ENCODE measurements around the gene CHL1.
A peak's percentile ranks its signal among the peaks of the same experiment; 100 is the strongest.
"Not testable (repeated sequence)": the region's sequence is repeated elsewhere in the genome, so short reads cannot be mapped to it uniquely, and the experiment has no call there.

CHL1 gene

DNA sequence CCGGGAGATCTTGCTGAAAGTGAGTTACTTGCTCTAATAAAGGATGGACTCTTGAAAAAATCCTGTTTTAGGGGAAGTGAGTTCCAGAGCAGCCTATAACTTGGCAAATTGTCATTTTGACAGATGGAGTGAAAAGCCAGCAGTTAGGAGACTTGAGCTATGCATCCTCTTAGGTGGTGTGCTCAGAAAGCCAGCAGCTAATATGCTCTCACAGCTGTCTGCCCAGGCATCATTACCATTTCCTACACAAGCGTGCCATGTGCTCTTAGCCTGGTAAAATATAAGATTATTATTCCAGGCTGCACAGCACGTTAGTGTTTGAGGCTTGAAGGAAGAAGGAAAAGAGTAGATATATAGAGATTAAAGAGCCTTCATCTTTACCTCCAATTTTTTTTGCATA is 151.0 kb downstream of the CHL1 start:
- no peak for DNase-seq

DNA sequence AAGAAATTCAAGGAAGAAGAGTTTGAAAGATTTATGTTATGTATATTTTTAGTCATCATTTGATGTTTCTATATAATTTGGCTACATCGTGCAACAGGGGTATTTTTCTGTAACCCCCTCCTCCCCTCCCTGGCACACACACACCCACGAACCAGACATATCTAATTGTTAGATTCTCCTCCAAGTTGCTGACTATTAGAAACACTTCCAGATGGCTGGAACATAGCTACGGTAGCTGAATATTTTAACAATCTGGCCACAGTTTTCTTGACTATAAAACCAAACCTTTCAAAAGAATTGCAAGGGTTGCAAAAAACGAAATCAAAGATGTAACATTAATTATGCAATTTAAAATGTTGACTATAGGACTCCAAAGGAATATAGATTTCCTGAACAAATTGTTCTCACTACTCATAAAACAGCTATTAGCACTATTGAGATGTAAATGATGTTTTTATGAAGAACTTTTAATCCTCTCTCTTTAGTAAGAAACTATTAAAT is 154.4 kb downstream of the CHL1 start:
- DNase-seq = no peak

DNA sequence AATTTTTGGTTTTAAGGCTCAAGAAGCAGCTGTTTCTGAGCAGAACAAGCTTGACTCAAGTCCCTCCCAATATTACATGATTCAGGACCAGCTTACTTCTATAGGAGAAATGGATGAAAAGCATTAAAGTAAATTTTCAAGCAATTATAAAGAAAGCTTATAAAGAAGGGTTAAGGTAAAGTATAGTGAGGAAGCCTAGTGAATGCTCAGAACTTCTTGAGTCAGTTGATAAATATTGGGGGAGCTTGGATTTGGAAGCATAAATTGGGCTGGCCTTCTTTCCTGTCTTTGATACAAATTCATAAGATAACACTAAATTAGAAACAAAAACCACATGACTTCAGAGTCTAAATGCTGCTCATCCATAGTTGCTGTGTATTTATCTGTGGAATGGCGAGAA is 156.0 kb downstream of the CHL1 start:
- DNase-seq = no peak

DNA sequence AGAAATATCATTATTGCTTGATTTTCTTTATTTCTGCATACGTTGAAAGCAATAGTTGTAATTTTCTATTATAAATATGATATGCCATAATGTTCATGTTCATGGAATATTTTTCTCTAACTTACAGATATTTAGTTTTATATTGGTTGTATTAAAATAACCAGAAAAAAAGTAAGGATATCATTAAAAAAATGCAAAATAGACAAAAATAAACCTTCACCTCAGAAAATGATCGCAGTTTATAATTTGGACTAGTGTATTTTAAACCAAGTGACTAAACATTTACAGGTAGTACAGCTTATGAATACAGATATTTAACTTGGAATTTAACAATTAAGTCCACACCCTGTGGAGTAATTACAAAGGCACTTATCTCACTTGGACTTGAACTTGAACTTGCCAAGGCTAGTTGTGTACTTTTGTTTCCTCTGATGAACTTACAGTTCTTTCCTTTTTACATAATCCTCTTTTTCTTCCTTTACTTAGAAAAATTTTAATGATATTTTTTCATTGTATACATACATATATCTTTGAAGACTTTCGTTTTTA is 156.7 kb downstream of the CHL1 start:
- DNase-seq = no peak

DNA sequence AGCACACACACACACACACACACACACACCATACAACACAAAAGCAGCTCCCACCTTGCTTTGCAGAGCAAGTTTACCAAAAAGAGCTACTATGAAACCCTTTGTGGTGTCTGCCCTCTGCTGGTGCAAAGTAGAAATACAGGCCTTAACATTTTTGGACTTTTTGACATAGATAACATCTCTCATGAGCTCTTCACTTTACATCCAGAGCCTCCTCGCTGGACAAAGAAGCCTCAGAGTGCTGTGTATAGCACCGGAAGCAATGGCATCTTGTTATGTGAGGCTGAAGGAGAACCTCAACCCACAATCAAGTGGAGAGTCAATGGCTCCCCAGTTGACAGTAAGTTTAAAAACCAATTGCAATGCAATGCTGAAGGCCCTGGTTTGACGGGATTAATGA is 157.9 kb downstream of the CHL1 start:
- DNase-seq = peak; percentile 12

DNA sequence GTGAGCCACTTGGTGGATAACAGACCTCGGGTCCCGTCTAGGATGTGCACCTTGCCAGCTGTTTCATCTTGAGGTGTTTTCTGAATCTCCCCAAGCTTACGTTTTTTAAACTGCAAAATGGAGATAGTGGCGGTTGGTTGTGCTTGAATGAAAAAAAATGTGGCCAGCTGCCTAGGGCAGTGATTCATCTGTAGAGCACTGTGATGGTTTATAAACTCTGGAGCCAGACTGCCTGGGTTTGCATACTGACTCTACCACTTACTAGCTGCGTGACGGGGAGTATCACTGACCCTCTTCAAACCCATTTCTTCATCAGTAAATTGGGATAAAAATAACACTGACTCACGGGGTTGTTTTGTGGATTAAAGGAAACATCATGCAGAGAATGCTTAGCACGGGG is 159.1 kb downstream of the CHL1 start:
- DNase-seq = no peak

DNA sequence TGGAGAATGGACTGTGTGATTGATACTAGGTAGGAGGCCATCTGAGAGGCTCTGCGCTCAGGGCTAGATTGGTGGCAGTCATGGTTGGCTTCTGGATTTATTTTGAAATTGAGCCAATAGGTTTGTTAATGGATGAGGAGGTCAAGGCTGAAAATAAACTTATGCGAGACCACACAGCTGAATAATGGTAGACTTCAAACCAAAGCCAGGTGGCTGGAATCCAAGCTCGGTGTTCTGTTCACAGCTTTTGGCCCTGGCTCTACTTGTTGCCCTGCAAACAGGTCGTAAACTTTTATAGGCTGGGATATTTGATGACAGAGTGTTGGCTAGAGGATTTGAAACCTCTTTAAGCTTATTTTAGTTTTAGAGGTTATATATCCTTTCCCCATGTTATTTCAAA is 160.4 kb downstream of the CHL1 start:
- no peak for DNase-seq

DNA sequence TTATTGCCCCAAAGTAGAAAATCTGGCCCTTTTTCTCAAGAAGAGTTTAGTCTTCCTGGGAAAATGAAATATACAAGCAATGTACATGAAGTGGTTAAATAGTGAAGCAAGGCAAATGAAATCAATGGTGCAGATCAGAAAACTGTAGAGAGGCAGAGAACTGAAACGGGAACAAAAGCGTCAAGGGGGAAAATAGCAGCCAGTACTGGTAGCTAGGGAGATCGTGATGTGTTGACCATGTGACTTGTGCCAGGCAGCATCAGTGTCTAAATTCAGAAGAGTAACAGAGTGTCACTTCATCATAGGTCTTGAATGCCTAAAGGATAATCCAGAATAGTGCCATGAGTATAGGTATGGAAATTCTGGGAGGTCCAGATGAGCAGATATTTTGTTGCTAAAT is 163.1 kb downstream of the CHL1 start:
- DNase-seq = no peak

DNA sequence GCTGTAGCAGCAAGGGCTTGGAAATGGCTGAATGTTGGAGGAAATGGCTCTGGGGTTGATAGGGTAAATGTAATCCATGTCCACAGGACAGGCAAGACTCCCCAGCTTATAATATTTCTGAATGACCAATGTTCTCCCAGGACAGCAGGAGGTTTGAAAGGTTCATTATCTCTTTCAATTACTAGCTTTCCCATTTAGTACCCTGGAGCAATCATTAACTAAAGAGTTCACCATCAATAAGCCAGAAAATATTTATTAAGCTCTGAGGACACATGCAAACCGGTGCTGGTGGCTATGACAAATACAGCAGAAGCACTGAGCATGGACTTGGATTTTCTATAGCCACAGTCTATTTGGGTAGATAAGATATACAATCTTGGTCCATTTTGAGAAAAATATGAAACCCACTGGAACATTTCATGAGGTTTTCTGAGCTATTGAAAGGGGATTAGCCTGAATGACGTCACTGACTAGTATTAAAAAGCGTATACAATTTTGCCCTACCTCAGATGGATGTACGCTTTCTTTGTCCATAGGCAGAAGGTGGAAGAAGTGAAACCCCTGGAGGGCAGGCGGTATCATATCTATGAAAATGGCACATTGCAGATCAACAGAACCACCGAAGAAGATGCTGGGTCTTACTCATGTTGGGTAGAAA is 166.2 kb downstream of the CHL1 start:
- no peak for DNase-seq

DNA sequence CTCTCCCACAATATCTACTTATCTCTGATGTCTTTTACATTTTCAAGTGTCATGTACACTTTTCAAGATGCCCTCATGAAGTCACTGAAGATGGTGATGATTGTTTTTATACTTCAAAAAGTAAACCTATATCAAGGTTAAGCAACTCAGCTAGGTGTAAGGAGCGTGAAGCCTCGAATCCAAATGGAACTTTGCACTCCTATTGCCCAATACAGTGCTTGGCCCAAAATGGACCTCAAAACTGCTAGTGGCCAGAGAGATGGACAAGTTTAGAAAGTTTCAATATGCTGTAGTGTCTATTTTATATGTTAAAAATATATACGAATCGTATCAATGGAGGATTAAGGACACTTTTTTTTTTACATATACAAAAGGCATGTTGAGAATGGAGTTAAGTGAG is 167.7 kb downstream of the CHL1 start:
- DNase-seq = no peak

DNA sequence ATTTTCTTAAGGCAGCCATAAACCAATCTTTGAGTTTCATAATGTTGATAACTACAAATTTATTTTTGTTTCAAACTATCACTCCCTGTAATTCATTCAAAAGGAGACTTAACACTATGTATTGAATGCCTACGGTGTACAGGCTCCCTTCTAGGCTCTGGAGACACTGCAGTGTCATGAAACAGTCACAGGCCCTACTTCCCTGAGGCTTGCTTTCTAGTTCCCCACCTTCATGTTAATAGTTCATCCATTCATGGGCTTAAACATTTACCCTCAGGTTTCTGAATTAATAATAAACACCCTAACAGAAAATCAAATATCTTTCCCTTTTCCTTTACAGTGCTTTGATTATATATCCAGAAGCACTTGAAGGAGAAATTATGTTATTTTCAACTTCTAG is 168.7 kb downstream of the CHL1 start:
- no peak for DNase-seq

DNA sequence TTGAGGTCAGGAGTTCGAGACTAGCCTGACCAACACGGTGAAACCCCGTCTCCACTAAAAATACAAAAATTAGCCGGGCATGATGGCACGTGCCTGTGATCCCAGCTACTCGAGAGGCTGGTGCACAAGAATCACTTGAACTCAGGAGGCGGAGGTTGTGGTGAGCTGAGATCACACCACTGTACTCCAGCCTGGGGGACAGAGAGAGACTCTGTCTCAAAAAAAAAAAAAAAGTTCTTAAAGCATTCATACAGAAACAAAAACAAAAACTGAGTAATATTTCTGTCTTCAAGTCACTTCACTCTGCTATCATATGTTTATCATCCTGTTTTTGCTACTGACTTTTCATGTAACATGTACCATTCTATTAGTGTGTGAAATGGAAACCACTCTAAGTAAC is 169.7 kb downstream of the CHL1 start:
- DNase-seq = not testable (repeated sequence)

DNA sequence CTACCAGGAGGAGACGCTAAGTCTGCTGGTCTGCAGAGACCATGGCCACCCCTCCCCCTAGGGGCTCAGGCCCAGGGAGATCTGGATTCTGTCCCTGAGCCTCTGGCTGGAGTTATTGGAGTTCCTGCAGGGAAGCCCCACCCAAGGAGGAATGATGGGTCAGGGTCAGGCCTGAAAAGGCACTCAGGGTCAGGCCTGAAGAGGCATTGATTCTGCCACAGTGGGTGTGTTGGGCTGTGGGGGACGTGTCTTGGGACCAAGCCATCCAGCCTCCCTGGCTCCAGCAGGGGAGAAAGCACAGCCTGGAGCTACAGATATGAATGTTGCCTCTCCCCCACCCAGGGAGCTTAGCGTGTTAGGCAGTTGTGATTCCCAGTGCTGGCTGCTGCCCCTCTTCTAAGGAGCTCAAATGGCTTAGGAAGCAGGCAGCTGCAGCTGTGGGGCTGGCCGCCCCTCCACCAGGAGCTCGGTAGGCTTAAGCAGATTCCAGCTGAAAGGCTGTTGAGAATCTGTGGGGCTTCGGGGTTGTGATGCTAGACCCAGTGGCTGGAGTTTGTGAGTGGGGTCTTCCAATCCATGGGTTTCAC is 176.7 kb downstream of the CHL1 start:
- DNase-seq = no peak

DNA sequence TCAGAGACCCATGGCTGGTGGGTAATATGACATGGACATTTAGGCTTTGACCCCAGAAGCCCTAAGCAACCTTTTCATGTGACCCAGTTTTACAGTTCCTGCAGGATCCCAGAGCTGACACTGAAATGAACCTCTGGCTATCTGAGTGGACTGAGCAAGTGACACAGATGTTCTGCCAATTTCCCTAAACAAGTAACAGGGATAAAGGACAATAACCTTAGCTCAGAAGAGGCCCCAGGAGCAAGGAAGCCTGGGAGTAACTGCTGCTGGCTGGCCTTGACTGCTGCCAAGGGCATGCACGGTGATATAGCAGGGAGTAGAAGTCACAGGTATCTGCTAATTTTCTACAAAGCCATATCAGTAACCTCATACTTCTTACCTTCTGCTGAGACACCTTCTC is 177.9 kb downstream of the CHL1 start:
- no peak for DNase-seq

DNA sequence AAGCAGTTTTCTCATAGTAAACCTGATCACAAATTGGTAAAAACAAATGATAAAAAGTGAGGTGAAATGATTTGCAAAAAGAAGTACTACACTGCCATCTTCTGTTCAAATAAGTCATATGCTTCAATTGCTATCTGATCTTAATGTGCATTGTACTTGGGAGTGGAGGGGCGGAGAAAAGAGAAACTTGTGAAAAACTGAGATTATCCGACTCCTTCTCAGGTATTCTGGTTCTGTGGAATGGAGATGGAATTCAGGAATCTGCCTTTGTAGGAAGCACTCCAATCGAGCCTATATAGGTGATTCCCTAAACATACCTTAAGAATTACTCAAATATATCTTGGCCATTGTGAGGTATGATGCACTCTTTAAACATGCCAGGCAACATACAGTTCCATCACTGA is 180.6 kb downstream of the CHL1 start:
- DNase-seq = peak; percentile 10

DNA sequence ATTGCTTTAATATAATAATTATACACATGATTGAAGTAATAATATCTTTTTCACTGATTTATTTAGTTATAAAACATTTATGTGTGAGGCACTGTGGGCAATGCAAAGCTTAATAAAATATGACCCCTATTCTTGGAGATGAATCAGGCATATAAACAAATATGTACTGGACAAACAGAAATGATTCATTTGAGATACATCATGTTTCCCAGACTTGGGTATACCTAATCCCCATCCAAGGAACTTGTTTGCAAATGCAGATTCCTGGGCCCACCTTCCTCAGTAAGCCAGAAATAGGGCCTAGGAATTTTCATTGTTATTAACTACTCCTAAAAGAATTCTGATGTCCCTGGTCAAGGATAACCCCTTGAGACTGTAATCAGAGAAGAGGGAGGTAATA is 184.2 kb downstream of the CHL1 start:
- DNase-seq = no peak

DNA sequence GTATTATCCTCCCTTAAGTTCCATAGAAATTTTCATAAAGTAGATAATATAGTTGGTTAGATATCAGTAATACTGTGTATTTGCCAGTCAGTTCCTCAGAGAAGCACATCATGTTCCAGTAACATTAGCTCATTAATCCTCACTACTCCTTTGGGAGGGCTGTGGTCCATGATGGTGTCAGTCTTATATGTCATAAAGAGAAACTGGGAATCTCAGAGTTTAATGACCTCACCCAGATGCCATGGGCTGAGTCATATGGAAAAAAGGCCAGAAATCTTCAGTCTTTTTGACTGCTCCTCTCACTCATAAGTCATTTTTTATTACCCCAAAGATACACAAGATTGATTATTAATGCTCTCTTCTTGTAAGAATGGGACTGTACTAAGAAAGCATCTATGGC is 188.6 kb downstream of the CHL1 start:
- DNase-seq = peak; percentile 46

DNA sequence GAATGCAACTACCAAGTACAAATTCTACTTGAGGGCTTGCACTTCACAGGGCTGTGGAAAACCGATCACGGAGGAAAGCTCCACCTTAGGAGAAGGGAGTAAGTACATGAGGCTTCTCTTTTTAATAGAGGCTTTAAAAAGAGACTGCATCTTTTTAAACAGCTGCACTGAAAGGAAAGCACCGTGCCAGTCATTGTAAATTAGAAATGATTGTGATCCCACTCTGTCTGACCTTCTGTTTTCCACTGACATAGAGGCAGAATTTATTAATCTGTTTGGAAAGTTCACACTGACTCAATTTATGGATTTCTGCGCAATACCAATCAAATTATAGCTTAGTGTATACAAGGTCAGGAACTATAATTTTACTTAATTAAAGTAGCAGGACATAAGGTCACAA is 198.2 kb downstream of the CHL1 start:
- no peak for DNase-seq

DNA sequence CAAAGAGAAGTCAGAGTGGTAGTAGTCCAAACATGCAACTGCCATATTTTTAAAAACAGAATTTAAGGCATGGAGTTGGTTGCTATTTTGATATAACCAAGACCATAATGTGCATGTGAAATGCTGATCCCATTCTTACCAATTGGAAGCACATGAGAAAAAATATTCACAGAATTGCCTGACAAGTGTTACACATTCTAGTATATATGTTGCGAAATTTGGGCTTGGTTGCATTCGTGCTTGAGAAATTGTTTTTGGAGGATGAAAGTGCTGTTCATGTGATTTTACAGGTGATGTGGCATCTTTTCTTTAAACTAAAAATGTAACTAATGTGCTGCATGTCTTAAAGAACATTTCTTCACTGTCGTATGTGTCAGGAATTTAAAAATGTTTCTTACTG is 199.7 kb downstream of the CHL1 start:
- DNase-seq = no peak

DNA sequence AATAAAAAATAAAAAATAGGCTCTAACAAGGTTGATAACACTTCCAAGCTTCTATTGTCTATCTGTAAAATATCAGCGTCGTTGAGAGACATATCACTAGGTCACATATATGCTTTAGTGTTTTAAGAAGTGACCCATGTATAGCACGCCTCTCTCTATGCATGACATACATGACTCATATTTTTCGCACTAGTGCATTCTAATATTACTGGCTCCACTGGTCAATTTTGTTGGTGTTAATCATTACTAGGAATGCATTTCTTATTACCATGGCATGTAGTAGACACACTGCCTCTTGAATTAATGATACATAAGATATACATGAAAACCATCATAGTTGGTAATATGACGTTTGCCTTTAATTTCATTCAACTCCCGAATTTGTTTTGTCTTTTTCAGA is 203.1 kb downstream of the CHL1 start:
- no peak for DNase-seq

DNA sequence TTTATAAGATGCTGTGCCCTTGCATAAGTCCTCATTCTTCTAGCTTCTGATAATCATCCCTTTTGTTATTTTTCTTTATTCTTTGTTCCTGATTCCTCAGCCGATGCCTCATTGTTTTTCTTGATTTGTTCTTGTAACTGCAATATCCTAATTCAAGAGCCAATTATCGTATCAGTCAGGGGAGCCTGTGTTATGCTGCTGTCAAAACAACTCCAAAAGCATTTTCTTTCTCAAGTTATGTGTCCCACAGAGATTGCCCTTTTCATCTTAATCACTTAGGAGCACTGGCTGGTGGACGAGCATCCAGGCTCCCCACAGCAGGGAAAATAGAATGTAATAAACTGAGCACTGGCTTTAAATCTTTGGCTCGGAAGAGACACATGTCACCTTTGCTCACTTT is 207.3 kb downstream of the CHL1 start:
- DNase-seq = no peak

DNA sequence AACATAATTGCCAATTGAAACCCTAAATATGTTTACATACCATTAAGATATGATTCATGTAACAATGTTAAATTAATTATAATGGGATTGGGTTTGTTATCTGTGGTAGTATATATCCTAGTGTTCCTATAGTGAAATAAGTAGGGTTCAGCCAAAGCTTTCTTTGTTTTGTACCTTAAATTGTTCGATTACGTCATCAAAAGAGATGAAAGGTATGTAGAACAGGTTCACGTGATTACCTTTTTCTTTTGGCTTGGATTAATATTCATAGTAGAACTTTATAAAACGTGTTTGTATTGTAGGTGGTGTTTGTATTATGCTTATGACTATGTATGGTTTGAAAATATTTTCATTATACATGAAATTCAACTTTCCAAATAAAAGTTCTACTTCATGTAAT is 212.4 kb downstream of the CHL1 start:
- DNase-seq = no peak

DNA sequence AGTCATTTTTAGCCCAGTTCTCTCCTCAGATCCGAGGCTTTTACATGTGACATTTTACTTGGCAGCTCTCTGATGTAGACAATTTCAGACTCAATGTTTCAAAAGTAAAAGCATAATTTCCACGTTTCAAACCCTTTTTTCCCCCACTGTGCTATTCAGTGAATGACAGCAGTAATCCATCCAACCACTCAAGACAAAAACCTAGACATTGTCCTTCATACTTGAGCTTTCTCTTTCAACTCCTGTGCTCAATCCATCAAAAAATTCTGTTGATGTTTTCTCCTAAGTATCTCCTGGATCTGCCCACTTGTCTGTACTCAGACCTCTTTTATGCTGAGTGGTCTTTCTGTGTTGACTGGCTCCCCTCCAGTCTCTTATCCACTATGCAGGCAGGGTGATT is 214.7 kb downstream of the CHL1 start:
- no peak for DNase-seq

DNA sequence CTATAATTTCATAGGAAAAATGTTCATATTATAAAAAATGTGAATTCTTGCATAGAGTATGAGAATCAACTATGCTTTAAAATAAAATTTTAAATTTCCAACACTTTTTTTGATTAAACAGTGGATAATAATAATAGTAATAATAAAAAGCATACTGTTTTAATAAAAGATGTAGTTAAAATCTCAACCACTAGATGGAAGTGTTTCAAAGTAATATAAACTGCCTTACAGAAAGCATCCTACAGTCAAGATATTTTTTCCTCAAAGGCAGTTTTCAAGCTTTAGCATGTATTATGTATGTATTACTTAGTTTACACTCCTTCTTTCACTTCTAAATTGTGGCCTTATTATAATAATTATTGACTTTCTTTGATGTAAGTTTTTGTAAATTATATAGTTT is 217.5 kb downstream of the CHL1 start:
- peak; percentile 1 for DNase-seq
